Measurements from ENCODE around the gene RBFOX1.

The RBFOX1 gene

DNA sequence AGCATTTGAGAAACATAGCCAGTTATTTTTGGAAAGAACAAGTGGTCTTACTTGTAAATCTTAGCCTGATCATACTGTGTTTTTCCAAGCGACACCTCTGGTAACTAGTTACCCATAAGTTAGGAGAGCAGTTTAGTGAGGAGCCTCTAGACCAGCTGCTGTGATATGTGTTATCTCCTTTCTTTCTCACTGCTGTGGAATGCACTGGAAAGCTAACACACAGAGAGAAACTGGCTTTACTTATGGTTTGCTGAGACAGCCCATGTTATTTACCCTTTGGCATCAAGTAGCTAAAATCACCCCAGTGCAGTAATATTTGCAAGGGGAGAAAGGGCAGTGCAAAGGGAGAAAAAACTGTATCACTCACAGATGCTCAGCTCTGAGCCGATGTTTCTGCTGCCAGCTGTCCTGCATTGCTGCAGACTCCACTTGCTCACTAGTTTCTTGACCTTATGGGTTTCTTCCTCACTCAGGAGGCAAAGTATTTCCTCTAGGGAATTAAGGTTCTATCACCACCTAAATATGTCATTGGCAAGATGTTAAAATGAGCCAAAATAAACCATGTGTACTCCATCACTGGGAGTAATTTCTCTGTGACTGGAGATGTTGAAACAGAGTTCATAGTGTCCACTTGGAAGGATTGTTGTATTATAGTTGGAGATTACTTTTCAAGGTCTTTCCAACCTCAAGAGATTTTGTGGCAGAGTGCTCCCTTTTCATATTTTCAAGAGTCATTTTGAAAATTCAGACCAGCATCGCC lies 2.3 kb downstream of the RBFOX1 start:
- peak; percentile 5 for DNase-seq (ENCODE audit: low read depth, low spot score)

DNA sequence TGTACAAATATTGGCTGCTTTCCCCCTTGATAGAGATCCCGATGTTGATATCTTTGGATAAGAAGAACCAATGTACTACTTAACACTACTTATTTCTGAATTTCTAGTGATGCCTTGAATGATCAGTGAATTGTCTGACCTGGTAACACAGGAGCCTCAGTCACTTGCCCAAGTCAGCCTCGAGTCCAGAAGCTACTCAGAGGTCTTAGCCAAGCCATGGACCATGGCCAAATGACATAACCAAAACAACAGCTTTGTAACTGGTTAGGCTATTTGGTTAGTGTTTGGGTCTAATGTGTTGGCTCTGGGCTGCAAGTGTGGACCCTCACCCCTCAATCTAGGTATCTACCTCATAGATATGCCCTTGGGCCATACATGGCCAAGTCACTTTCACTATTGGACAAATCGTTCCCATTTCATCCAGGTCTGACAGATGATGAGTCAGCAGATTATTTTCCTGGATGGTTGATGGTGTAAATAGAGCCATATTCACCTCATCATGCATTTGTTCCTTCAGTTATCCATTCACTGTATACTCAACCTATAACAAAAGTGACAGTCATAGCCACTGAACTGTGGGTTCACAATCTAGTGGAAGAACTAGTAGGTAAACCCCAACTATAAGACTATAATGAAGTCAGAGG lies 3.5 kb downstream of the RBFOX1 start:
- DNase-seq (ENCODE audit: low read depth, low spot score), result no peak

DNA sequence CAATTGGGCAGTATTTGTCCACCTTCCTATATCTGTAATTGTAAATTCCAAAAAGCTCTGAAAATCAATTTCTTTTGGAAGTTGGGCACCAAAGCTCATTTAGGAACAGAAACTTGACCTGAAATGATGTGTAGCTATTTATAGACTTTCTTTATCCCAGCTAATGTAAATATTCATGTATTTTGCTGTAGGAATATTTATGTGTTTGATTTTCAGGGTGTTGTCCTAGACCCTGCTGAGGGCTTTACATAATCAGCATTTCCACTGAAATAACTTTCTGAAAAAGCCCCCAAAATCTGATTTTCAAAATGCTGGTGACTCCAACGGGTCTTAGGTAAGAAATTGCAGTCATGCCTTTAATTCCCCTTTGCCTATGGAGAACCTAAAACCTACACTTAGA lies 4.1 kb downstream of the RBFOX1 start:
- no peak for DNase-seq (ENCODE audit: low read depth, low spot score)

DNA sequence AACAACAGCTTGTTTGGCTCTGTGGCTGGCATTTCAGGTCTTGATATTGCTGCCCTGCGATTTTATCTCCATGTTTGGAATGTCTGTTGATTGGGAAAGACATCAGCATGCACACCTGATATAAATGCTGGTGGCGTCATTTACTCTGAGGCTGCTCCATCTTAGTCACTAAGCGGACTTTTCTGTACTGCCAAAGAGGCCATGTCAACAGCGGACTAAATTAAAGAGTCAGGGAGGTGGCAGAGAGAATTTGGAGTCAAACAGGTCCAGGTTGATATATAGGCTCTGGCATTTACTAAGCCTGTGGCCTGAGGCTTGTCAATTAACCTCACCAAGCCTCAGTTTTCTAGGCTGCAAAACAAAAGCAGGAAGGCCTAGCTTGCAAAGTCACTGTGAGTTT lies 6.2 kb downstream of the RBFOX1 start:
- no peak for DNase-seq (ENCODE audit: low read depth, low spot score)

DNA sequence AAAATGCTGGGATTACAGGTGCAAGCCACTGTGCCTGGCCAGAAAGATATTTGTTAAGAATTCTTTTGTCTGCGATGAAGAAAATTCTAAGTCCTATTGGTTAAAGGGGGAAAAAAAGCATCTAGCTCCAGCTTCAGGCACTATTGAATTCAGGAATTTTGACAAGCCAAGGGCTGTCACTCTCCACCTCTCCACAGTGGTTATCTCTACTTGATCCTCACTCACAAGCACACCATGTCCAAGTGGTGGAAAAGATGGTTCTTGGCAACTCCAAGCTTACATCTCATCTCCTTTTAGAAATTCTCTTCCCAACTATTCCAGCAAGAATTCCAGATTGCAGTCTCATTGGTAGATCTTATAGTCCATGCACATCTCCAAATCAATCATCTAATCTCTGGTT lies 7.1 kb downstream of the RBFOX1 start:
- DNase-seq (ENCODE audit: low read depth, low spot score), result no peak

DNA sequence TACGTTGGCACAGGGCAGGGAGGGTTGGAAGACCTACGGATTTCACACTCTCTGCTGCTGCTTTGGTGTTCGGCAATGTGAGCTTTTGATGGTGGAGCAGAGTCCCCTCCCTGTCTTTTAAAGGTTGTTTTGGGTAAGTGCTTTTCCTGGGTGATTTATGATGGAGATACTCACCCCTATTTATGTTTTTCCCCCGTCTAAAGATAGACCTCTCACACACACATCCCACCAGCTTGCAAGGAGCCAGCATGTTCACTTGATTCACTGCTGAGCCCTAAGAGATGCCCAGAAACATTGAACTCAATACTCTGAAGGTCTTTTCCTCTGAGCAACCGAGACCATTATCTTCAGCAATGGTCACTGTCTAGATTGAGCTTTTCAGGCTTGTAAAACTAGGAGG lies 8.3 kb downstream of the RBFOX1 start:
- no peak for DNase-seq (ENCODE audit: low read depth, low spot score)

DNA sequence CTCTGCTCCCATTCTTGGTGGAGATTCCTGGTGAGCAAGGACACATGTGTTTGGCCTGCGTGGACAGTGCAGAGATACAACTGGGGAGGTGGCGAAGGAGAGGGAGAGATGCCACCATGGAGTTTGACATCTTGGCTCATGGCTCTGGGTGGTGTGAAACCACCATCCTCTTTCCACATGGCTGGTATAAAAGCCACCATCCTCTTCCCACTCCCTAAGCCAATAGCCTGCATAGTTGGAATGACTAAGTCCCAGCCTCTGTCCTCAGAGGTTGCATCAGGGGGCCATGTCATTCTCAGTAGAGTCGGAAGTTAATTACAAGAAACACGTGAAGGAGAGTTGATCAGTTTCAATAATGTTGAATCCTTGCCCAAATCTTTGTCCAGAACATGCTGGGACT lies 10.0 kb downstream of the RBFOX1 start:
- no peak for DNase-seq (ENCODE audit: low read depth, low spot score)

DNA sequence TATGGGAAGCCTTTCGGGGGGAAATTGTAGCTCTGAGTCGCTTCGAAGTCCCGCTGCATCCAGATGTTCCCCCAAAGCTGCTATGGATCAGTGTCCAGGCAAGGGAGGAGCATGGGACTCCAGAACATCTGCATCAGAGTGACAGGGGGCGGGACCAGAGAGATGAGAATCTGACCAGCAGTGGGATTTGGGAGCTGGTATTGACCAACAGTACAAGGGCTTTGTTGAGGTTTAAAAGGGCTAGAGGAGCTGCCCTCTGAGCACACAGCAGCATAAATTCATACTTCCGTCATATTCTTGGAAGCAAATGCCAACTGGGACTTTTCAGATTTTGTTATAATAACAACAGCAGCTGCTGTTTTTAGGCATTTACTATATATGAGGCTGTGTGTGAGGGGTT lies 10.6 kb downstream of the RBFOX1 start:
- DNase-seq (ENCODE audit: low read depth, low spot score), result no peak

DNA sequence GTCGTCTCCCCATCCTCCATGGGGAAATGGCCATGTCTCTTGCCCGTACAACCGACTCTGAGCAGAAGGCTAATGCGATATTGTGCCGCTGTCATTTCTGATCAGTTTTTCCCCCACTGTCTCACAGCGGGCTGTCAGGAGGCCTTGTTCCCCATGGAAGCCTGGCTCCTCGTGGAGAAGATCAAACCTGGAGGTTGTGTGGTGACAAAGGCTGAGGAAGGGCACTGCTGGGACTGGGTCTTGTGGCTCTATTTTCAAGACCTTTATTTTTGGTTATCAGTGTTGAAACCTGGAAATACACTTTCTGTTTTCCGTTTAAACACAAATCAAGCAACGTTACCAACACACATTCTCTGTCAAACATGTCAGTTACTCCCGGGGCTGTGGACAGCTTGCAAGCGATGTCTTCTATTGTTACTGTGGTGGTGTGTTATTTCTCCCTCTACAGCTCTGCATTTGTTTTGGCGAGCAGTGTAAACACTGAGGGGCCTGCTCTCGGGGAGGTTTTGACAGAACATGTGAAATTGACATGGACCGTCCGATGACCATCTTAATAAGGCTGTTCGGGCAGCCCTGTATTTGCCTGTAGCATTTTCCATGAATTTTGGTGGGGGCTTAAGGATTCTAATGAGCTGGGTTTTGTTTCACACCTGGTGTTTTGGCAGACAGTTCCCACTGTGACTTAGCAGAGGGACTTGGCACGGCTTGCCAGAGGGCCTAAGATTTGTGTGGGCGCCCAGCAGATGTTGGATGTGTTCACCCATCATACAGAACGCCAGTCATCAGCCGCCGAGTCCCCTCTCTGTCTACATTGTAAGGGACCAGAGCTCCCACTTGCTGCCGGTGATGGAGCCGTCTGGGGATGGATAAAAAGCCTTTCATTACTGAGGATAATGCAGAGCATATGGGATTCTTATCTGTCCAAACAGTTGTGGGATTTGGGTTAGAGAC lies 12.5 kb downstream of the RBFOX1 start:
- no peak for DNase-seq (ENCODE audit: low read depth, low spot score)

DNA sequence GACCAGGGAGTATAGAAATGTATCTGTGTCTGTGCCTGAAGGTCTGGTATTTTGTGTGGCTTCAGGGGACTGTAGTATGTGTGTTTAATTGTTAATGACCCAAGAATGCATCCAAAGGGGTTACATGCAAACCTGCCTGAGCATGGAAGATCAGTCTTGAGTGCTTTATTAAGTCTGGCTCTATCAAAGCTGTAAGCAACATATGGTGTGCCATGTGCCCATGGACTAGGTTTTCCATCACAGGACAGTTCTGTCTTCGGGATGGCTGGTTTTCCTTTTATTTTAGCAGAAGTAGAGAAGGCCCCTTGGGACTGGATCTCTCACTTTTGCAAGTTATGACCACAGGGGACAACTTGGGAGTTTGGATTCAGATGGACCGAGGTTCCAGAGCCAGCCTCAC lies 18.2 kb downstream of the RBFOX1 start:
- no peak for DNase-seq (ENCODE audit: low read depth, low spot score)

DNA sequence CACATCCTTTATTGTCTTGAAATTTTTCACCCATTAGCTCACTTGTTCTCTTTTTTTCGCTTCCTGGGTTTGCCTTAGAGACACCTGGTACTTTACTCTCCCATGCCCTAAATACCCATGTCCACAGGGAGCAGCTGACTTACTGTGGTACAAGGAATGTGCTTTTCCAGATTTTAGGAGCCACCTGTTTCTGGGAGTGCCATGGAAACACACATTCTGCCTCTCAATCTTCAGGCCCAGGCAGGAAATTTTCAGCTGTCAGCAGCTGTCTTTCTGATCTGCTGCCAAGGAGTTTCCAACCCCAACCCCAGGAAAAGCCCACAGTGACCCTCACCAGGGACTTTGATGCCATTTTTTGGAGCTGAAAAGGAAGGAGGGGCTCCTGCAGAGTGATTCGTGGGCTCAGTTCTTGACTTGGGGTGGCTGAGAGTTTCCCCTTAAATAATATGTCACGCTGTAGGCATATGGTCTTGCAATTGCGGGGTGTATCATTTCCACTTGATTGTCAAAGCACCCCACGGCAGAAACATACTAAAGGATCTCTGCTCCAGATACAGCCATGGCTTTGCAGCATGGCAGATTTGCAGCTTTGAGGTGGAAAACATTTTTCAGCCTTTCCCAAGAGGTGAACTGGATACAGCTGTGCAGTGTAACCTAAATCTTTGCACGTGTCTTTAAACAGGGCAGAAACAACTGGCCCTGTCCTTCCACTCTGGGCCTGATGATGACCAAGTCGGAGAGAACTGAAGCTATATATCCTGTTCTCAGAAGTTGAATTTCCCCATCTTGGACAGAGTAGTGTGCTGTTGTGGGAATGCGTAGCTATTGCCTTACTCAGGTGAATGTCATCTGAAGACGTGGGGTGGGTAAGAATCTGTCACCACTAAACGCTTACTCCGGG lies 19.2 kb downstream of the RBFOX1 start:
- DNase-seq (ENCODE audit: low read depth, low spot score), result no peak

DNA sequence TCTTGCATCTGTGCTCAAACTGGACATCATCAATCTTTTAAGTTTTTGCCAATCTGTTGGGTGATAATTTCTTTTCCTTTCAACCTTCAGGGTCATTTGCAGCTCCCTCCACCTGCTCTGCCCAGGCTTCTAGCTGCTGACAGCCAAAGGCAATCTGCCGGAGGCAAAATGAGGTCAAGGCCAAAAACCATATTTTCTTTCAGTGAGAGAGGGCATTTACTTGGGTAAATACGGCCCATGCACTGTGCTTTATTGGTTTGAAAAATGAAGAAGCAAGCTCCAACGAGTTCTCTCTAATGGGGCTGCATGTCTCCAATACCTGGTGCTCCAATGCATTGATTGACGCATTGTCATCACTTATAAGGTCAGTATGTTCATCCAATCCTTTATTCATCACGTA lies 23.1 kb downstream of the RBFOX1 start:
- no peak for DNase-seq (ENCODE audit: low read depth, low spot score)

DNA sequence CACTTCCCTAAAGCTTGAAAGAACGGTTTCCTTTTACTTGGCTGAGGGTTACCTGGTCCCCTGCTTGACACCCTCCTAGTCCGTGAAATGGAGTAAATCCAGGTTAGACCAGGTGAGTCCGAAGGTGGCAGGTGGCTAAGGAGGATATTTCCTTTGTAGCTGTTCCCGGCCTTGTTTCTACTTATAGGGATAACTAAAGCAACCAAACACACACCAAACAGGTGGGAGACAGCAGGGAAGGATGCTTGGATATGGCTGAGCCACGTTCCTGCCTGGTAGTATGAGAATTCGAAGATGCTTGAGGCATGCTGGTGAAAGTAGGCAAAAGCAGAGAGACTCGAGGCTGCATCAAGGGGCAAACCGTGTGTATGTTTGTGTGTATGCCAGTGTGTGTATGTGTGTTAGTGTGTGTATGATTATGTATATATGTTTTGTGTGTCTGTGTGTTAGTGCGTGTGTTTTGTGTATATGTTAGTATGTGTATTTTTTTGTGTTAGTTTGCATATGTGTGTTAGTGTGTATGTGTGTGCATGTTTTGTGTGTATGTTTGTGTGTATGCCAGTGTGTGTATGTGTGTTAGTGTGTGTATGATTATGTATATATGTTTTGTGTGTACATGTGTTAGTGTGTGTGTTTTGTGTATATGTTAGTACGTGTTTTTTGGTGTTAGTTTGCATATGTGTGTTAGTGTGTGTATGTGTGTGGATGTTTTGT lies 28.9 kb downstream of the RBFOX1 start:
- DNase-seq (ENCODE audit: low read depth, low spot score), result no peak

DNA sequence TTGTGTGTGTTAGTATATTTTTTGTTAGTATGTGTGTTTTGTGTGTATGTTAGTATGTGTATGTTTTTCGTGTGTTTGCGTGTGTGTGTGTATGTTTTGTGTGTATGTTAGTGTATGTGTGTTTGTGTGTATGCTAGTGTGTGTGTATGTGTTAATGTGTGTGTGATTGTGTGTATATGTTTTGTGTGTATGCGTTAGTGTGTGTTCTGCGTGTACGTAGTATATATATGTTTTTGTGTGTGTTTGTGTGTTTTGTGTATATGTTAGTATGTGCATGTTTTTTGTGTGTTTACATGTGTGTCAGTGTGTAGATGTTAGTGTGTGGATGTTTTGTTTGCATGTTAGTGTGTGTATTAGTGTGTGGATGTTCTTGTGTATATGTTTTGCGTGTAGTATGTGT lies 29.6 kb downstream of the RBFOX1 start:
- DNase-seq (ENCODE audit: low read depth, low spot score), result no peak

DNA sequence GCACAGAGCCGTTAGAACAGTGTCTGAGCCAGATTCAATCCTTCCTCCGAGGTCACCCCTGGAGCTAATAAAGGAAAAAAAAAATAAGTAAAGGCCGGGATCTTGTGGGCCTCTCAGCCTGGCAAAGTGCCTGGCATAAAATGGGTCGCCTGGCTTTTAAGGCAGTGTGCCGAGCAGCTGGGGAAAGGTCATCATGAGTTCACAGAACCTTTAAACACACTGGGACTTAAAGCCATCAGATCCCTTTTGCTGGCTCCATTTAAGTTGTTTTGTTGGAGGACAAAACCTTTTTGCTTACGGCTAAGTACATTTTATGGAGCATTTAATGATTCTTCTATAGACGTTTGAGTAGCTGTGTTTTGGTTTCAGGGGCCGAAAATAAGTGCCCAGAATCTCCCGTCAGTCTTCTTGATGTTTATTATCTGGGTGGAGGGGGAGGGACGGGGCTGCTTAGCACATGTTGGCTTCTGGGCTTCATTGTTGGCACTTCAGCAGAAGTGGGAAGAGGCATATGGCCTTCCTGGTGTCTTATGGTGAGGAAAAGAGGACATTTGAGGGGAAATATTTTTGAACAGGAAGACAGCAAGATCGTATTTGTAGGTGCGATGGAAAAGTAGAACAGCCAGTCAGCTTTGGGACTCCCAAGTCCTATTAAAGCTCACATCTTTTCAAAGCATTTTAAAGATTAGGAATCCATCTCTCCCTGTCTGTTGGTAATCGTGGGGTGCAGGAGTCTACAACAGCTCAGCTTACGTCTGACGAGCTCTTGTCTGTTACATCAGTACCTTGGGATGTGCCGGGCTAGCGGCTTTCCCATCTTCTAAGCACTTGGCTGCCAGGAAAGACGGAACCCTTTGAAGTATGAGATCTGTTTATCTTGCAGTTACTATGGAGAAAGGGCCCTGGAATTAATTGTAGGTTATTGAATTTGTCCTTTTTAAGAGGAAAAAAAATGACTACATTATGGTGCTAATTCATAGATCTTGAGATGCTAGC lies 31.1 kb downstream of the RBFOX1 start:
- no peak for DNase-seq (ENCODE audit: low read depth, low spot score)

DNA sequence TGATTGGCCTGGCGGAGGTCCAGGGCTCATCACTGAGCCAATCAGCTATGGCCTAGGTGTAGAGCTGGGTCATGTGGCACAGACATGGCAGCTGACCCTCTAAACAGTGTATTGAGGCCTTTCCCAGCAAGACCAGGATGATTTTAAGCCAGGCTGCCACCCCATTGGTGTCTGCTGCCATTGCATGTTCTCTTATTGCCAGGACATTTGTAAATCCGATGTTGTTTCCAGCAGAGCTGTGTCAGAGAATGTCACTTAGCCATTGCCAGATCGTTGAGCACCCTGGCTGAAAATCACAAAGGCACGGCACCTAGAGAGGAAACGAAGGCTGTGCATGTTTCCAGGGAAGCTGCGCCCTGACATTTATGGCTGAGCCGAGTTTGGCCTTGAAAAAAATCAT lies 33.4 kb downstream of the RBFOX1 start:
- DNase-seq (ENCODE audit: low read depth, low spot score), result no peak

DNA sequence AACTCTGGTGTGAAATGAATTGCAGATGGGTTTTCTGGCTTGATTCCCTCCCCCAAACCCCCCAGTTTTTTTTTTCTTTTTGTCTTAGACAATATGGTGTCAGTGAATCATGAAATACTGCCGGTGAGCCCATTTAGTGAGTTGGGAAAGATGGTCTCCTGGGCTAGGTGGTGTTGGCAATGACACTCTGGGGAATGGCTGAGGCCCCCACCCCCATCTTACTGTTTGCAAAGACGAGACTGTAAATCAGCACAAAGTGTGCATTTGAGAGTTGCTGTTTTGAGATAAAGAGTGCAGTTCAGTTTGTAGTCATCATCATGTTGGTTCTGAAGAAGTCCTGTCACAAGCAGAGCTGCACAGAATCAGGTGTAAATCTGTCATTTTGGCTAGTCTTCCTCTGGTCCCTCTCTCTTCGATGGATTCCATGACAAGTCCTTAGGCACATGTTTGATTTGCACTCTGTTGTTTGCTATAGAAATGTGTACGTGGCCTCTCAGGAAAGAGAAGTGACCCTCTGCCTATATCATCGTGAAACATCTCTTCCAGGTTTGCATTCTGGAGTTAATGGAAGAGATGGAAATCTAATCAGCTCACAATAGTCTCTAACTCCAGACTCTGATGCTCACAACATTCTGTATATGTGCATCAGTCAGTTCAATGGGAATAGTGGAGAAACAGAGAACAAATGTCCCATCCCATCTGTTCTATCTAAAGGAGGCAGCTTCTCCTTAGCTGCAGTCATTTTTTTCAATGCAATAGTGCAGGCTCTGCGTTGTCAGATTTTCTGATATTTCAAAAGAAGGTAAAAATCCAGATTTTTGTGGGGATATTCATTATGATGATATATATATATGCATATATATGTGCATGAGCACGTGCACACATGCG lies 34.6 kb downstream of the RBFOX1 start:
- DNase-seq (ENCODE audit: low read depth, low spot score), result no peak

DNA sequence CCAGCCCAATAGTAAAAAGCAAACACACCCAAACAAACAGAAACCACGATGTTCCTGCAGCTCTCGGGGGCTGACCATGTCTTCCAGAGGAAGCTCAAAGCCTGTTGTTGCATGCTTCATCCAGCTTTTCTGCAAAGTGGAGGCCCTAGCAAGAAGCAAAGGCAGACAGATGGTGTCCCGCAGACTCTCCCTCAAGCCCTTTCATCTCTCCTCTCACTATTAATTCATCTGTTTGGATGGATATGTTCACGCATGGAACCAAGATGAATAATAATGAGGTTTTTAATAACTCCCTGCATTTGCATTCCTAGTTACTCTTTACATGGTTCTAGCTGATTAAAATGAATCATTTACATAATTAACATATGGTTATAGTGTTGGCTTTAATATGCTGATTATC lies 36.6 kb downstream of the RBFOX1 start:
- DNase-seq (ENCODE audit: low read depth, low spot score), result no peak

DNA sequence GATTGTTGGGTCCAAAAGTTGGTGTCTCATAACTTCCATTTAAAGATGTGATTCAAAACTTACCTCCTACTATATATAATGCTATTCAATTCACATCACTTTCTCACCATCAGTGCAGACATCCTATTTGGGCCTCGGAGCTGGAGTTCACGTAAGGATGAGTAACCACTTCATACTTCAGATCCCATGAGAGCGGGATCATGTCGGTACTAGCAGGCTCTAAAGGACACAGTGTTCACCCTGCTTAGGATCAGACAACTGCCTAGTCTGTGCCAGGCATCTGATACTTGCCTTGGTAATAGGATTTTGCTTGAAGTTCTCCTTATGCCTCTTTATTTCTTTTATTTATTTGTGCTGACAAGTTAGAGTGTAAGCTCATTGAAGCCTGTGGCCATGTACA lies 39.5 kb downstream of the RBFOX1 start:
- no peak for DNase-seq (ENCODE audit: low read depth, low spot score)

Measured in brain pericyte (primary cell).